BE2C (cell line): ENCODE results near the gene LPCAT3.

Experiments
- DNase-seq: peaks from one replicate; pipeline ENCODE4 v3.0.0-alpha.2; 2020
- H3K27me3 ChIP-seq: fragments of 250-450 bp; sonication (Bioruptor Pico); 2 replicates; pipeline ENCODE4 v1.5.1; 2020; ENCODE audit warnings: mild to moderate bottlenecking
- H3K36me3 ChIP-seq: fragments of 250-450 bp; sonication (Bioruptor Pico); 2 replicates; pipeline ENCODE4 v1.5.1; 2020; ENCODE audit warnings: mild to moderate bottlenecking
- H3K4me1 ChIP-seq: fragments of 250-450 bp; sonication (Bioruptor Pico); 2 replicates; pipeline ENCODE4 v1.5.1; 2020
- H3K4me3 ChIP-seq: 2 replicates; pipeline ENCODE4 v1.5.1; 2011; ENCODE audit warnings: low read depth, low read length
- H3K9me3 ChIP-seq: fragments of 250-450 bp; sonication (Bioruptor Pico); 2 replicates; pipeline ENCODE4 v1.5.1; 2020
- CTCF ChIP-seq: IDR thresholded peaks from 2 replicates; pipeline ENCODE4 v1.5.1; 2012; ENCODE audit warnings: mild to moderate bottlenecking, low read depth, low read length

Gene LPCAT3

DNA sequence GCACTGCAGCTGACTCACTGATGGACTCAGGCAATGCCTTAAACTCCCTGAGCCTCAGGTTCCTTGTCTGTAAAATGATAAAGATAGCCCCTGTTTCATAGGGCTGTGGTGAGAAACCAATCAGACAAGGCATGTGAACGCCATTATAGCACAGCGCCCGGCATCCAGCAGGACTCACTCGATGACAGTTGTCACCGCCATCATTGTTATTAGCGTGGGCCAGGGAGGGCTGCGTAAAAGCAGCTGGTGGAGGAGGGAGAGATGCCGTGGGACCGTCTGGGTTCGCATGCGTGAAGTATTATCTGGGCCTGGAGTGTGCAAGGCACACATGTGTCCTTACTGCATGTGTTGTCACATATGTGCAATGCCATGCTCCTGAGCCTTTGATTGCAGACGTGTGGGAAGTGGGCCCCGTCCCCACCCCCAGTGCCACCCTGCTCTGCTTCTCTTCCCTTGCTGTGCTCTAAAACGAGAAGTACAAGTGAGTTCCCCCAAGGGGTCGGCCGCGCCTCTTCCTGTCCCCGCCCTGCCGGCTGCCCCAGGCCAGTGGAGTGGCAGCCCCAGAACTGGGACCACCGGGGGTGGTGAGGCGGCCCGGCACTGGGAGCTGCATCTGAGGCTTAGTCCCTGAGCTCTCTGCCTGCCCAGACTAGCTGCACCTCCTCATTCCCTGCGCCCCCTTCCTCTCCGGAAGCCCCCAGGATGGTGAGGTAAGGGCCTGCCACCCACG is 67.3 kb downstream of the LPCAT3 start, which contains the start of gene PTPN6:
TSS of gene PTPN6 (plus strand) at position 546 of the 730 bp plus-strand sequence. CDS start at position 703, 157 bp downstream.
- Histone ChIP-seq H3K9me3 (no peaks in the 10 kb centered on the region), H3K27me3 (no peaks in the 10 kb centered on the region), H3K4me1 (no peaks in the 10 kb centered on the region), H3K4me3 (no peak within 1 kb of the TSS), H3K36me3 (no peaks in the 10 kb centered on the region)
- DNase-seq = no peak
- no peak for TF ChIP-seq CTCF

GRCh38 chr12:6950401-6950801 is 67.9 kb downstream of the LPCAT3 start:
- H3K36me3 ChIP-seq = no peaks in the 10 kb centered on the region
- H3K4me3 ChIP-seq = no peak overlapping the region
- no peaks in the 10 kb centered on the region for H3K27me3 ChIP-seq
- no peaks in the 10 kb centered on the region for H3K9me3 ChIP-seq
- H3K4me1 ChIP-seq = no peaks in the 10 kb centered on the region; the same call in 1 of the 2 replicates
- DNase-seq = no peak
- peak; percentile 55 for TF ChIP-seq CTCF

GRCh38 chr12:6948873-6949594 is 69.2 kb downstream of the LPCAT3 start:
- peaks cover 5% of the 10 kb centered on the region for H3K4me1 ChIP-seq
- H3K36me3 ChIP-seq = no peaks in the 10 kb centered on the region
- H3K27me3 ChIP-seq = no peaks in the 10 kb centered on the region
- no peak for TF ChIP-seq CTCF
- H3K4me3 ChIP-seq = no peak overlapping the region
- no peak for DNase-seq
- no peaks in the 10 kb centered on the region for H3K9me3 ChIP-seq

DNA sequence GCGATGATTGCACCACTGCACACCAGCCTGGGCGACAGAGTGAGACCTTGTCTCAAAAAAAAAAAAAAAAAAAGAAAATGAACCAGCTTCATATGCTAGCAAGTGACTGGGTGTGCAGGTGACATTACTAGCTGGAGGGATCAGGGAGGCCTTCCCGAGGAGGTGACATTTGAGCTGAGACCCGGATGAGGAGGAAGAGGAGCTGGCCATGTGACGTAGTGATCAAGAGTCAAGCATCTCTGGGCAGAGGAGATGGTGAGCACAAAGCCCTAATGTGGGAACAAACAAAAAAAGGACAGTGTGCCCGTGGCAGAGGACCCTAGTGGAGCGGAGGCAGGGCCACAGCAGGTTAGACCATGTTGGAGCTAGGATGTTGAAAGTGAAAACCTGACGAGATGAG is 70.7 kb downstream of the LPCAT3 start:
- H3K4me1 ChIP-seq = peaks cover 9% of the 10 kb centered on the region
- H3K27me3 ChIP-seq = no peaks in the 10 kb centered on the region
- DNase-seq = no peak
- no peaks in the 10 kb centered on the region for H3K9me3 ChIP-seq
- no peaks in the 10 kb centered on the region for H3K36me3 ChIP-seq
- no peak overlapping the region for H3K4me3 ChIP-seq
- no peak for TF ChIP-seq CTCF

- Histone ChIP-seq H3K9me3 (no peaks in the 10 kb centered on the region), H3K4me1 (peaks cover 9% of the 10 kb centered on the region), H3K27me3 (no peaks in the 10 kb centered on the region), H3K36me3 (no peaks in the 10 kb centered on the region), H3K4me3 (no peak overlapping the region)
- TF ChIP-seq CTCF = no peak
- DNase-seq = no peak
Measured at GRCh38 chr12:6946920-6947374, 71.3 kb downstream of the LPCAT3 start.
